GM19468 (cell line): ENCODE measurements around the gene PTPMT1.
"Not testable (repeated sequence)": the region's sequence is repeated elsewhere in the genome, so short reads cannot be mapped to it uniquely, and the experiment has no call there.

Experiments
- ATAC-seq: cut with Tn5 transposase; IDR thresholded peaks from one replicate; pipeline ENCODE4 v1.9.1; 2021; ENCODE audit warnings: mild to moderate bottlenecking, moderate library complexity, moderate number of reproducible peaks; ENCODE audit not compliant: unreplicated experiment; ENCODE audit errors: extremely low read depth

PTPMT1 gene, protein sequence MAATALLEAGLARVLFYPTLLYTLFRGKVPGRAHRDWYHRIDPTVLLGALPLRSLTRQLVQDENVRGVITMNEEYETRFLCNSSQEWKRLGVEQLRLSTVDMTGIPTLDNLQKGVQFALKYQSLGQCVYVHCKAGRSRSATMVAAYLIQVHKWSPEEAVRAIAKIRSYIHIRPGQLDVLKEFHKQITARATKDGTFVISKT

GRCh38 chr11:47565340-47566148, at the start of gene PTPMT1:
PTPMT1 (plus strand) TSS chr11:47565599; CDS start chr11:47565623, 24 bp downstream.
- peak; percentile 49 for ATAC-seq

GRCh38 chr11:47516155-47516554, 49.2 kb upstream of the PTPMT1 start:
- no peak for ATAC-seq

- ATAC-seq: no peak
Measured at GRCh38 chr11:47516984-47517853, 48.2 kb upstream of the PTPMT1 start.

GRCh38 chr11:47518212-47518964, 47.0 kb upstream of the PTPMT1 start:
- no peak for ATAC-seq

- no peak for ATAC-seq
Measured at GRCh38 chr11:47523490-47524225, 41.7 kb upstream of the PTPMT1 start.

GRCh38 chr11:47524291-47524874, 41.0 kb upstream of the PTPMT1 start:
- no peak for ATAC-seq

DNA sequence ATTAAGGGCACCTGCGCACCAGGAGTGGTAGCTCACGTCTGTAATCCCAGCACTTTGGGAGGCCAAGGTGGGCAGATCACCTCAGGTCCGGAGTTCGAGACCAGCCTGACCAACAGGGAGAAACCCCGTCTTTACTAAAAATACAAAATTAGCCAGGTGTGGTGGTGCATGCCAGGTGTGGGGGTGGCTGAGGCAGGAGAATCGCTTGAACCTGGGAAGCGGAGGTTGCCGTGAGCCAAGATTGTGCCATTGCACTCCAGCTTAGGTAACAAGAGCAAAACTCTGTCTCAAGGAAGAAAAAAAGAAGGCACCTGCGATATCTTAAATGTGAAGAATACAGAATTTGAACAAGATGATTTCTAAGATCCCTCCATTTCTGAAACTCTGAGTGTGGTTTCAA, 39.4 kb upstream of the PTPMT1 start:
- ATAC-seq: not testable (repeated sequence)

GRCh38 chr11:47527186-47527585, 38.2 kb upstream of the PTPMT1 start:
- ATAC-seq: no peak

- no peak for ATAC-seq
Measured at GRCh38 chr11:47529951-47530350, 35.4 kb upstream of the PTPMT1 start.

GRCh38 chr11:47530721-47531120, 34.7 kb upstream of the PTPMT1 start:
- not testable (repeated sequence) for ATAC-seq

GRCh38 chr11:47531666-47532065, 33.7 kb upstream of the PTPMT1 start:
- no peak for ATAC-seq

GRCh38 chr11:47532597-47533213, 32.7 kb upstream of the PTPMT1 start:
- ATAC-seq: no peak

DNA sequence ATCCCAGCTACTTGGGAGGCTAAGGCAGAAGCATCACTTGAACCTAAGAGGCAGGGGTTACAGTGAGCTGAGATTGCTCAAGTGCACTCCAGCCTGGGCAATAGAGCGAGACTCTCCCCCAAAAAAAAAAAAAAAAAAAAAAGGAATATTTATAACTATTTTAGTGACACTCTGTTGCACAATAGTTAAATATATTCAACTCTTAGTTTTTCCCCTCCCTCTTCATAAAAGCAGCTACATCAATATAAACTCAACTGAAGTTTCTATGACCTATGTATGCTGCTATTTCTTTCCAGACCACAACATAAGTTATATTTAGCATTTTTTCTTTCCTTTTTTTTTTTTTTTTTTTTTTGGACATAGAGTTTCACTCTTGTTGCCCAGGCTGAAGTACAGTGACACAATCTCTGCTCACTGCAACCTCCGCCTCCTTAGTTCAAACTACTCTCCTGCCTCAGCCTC, 31.7 kb upstream of the PTPMT1 start:
- no peak for ATAC-seq

DNA sequence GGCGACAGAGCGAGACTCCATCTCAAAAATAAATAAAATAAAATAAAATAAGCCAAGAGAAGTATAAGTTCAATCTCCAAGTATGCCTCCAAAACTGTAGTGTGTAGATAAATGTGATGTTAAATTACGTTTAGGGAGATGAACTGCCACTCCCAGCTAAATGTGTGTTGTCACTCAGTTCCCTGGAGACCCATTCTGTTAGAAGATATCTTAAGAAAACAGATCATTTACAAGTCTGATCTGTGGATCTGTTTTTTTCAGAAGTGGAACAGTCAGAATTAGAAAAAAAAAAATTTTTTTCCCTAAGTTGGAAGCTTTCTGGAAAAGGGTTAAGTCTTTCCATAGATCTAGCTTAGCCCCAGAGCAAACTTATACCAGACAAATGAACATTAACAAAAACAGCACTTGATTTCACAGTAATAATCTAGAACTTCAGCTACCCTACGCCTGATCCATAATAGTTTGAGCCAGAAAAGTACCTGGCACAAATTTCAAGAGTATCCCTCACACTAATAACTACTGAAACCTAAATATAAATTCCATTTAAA, 30.6 kb upstream of the PTPMT1 start:
- ATAC-seq: no peak

DNA sequence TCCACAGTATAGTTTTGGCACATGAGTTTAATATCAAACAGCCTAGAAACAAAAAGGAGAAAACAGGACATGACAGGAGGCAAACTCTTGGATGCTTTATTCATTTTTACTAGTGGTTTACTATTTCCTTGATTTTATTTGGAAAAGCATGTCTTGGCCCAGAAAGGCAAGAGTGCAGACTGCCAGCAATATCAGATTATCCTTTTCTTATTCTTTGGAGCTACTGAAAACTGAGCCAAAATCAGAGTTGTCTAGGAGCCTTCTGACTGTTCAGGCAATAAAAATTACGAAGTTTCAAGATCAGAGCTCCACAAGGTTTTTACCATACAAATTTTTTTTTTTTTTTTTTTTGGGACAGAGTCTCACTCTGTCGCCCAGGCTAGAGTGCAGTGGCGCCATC, 28.5 kb upstream of the PTPMT1 start:
- no peak for ATAC-seq

- ATAC-seq: no peak
Measured at GRCh38 chr11:47538741-47539565, 26.4 kb upstream of the PTPMT1 start.

- no peak for ATAC-seq
Measured at GRCh38 chr11:47539681-47540039, 25.7 kb upstream of the PTPMT1 start.
